Amniotic epithelial cell (primary cell): ENCODE data around the gene ISG20L2.
A peak's percentile ranks its signal among the peaks of the same experiment; 100 is the strongest.

Experiments used
- DNase-seq: peaks from one replicate; pipeline ENCODE4 v3.0.0-alpha.2; 2010; ENCODE audit warnings: low read depth

Gene ISG20L2

GRCh38 chr1:156706657-156707416 lies 21.7 kb downstream of the ISG20L2 start:
- DNase-seq = peak; percentile 27

- DNase-seq = peak; percentile 32
Observed at GRCh38 chr1:156705918-156706656, 22.5 kb downstream of the ISG20L2 start.

- peak; percentile 18 for DNase-seq
Observed at GRCh38 chr1:156705321-156705917, 23.1 kb downstream of the ISG20L2 start, which contains the start of gene CRABP2. Gene CRABP2 (minus strand): TSS chr1:156705583. CDS start chr1:156705446, 137 bp downstream.

- peak; percentile 68 for DNase-seq
Observed at GRCh38 chr1:156704930-156705320, 23.6 kb downstream of the ISG20L2 start.

GRCh38 chr1:156704166-156704711 lies 24.3 kb downstream of the ISG20L2 start:
- DNase-seq = no peak

- no peak for DNase-seq
Observed at GRCh38 chr1:156703741-156704140, 24.8 kb downstream of the ISG20L2 start.

GRCh38 chr1:156703336-156703735 lies 25.2 kb downstream of the ISG20L2 start:
- DNase-seq = no peak

- no peak for DNase-seq
Observed at GRCh38 chr1:156700736-156701531, 27.6 kb downstream of the ISG20L2 start.

- no peak for DNase-seq
Observed at GRCh38 chr1:156698995-156699394, 29.6 kb downstream of the ISG20L2 start.

GRCh38 chr1:156697481-156697880 lies 31.1 kb downstream of the ISG20L2 start:
- DNase-seq = no peak

- DNase-seq = no peak
Observed at GRCh38 chr1:156696755-156697154, 31.8 kb downstream of the ISG20L2 start.

GRCh38 chr1:156694690-156694962 lies 33.9 kb downstream of the ISG20L2 start:
- no peak for DNase-seq

- DNase-seq = no peak
Observed at GRCh38 chr1:156693848-156694689, 34.5 kb downstream of the ISG20L2 start.

- DNase-seq = no peak
Observed at GRCh38 chr1:156692925-156693847, 35.4 kb downstream of the ISG20L2 start.

GRCh38 chr1:156692441-156692924 lies 36.1 kb downstream of the ISG20L2 start:
- DNase-seq = no peak

GRCh38 chr1:156691665-156692440 lies 36.7 kb downstream of the ISG20L2 start:
- DNase-seq = no peak

GRCh38 chr1:156691191-156691590 lies 37.4 kb downstream of the ISG20L2 start:
- no peak for DNase-seq

GRCh38 chr1:156690675-156691036 lies 37.9 kb downstream of the ISG20L2 start:
- no peak for DNase-seq
